HepG2 (cell line): ENCODE measurements around the gene WIZ. TPM values are rescaled to one million over a fixed set of nuclear protein-coding genes. Genes with fewer than 3 reads are reported as not detected.

Source experiments
- AGO1 ChIP-seq: fragments of 200-400 bp; formaldehyde crosslinking; IDR thresholded peaks from 2 replicates; pipeline ENCODE4 v1.6.1; 2017; ENCODE audit warnings: mild to moderate bottlenecking, low read depth, low read length, moderate library complexity; ENCODE audit not compliant: poor library complexity, severe bottlenecking
- ETV5 ChIP-seq: IDR thresholded peaks from 2 replicates; pipeline ENCODE4 v1.6.1; 2018; ENCODE audit warnings: missing biosample characterization, missing genetic modification reagents, inconsistent platforms, borderline replicate concordance
- FOXP1 ChIP-seq, 2 experiments: fragments of 450-650 bp in 1 of 2; IDR thresholded peaks; 2 replicates each; pipeline ENCODE4 v1.6.1; 2017 to 2018; ENCODE audit warnings: antibody characterized with exemption in 1 of 2
- HMGXB3 ChIP-seq: sonication (generic); formaldehyde crosslinking; IDR thresholded peaks from 2 replicates; pipeline ENCODE4 v1.4.0; 2020; ENCODE audit warnings: missing genetic modification reagents, borderline replicate concordance
- KDM2A ChIP-seq: sonication (generic); formaldehyde crosslinking; IDR thresholded peaks from 2 replicates; pipeline ENCODE4 v1.4.0; 2020; ENCODE audit warnings: low read depth, missing genetic modification reagents, borderline replicate concordance
- KLF11 ChIP-seq: IDR thresholded peaks from 2 replicates; pipeline ENCODE4 v1.6.1; 2016; ENCODE audit warnings: missing compliant biosample characterization
- MLXIP ChIP-seq: sonication (generic); formaldehyde crosslinking; IDR thresholded peaks from 2 replicates; pipeline ENCODE4 v1.9.0; 2021; ENCODE audit warnings: missing genetic modification reagents, borderline replicate concordance
- NFKB2 ChIP-seq: sonication (generic); formaldehyde crosslinking; IDR thresholded peaks from 2 replicates; pipeline ENCODE4 v1.4.0; 2020; ENCODE audit warnings: missing genetic modification reagents, borderline replicate concordance
- NR2C2 ChIP-seq: sonication (generic); formaldehyde crosslinking; IDR thresholded peaks from 2 replicates; pipeline ENCODE4 v1.4.0; 2020; ENCODE audit warnings: missing genetic modification reagents, mild to moderate bottlenecking, moderate library complexity, borderline replicate concordance
- PLRG1 ChIP-seq: fragments of 450-650 bp; conservative IDR thresholded peaks from 2 replicates; pipeline ENCODE4 v1.6.1; 2016
- TAF15 ChIP-seq: fragments of 200-400 bp; formaldehyde crosslinking; IDR thresholded peaks from one replicate; pipeline ENCODE4 v1.6.1; 2018; ENCODE audit warnings: mild to moderate bottlenecking, low read depth, low read length; ENCODE audit not compliant: poor library complexity, severe bottlenecking
- TFE3 ChIP-seq: IDR thresholded peaks from 2 replicates; pipeline ENCODE4 v1.6.1; 2016
- THRA ChIP-seq: sonication (generic); formaldehyde crosslinking; IDR thresholded peaks from 2 replicates; pipeline ENCODE4 v1.4.0; 2020; ENCODE audit warnings: missing genetic modification reagents, borderline replicate concordance
- ZMYM3 ChIP-seq: sonication (generic); formaldehyde crosslinking; IDR thresholded peaks from 2 replicates; pipeline ENCODE4 v1.5.1; 2020; ENCODE audit warnings: mild to moderate bottlenecking, missing genetic modification reagents
- ZNF432 ChIP-seq: sonication (generic); formaldehyde crosslinking; IDR thresholded peaks from 2 replicates; pipeline ENCODE4 v1.5.0; 2020; ENCODE audit warnings: missing genetic modification reagents, mild to moderate bottlenecking, borderline replicate concordance
- ZNF550 ChIP-seq: sonication (generic); formaldehyde crosslinking; IDR thresholded peaks from 2 replicates; pipeline ENCODE4 v1.4.0; 2020; ENCODE audit warnings: mild to moderate bottlenecking, missing genetic modification reagents, borderline replicate concordance
- ZNF589 ChIP-seq: sonication (generic); formaldehyde crosslinking; conservative IDR thresholded peaks from 2 replicates; pipeline ENCODE4 v1.8.0; 2022; ENCODE audit warnings: mild to moderate bottlenecking, moderate library complexity, missing genetic modification reagents
- ZNF605 ChIP-seq: sonication (generic); formaldehyde crosslinking; IDR thresholded peaks from 2 replicates; pipeline ENCODE4 v1.8.0; 2022; ENCODE audit warnings: mild to moderate bottlenecking, missing genetic modification reagents
- polyA plus RNA-seq, 8 experiments: library from polyadenylated mRNA; depleted of rRNA in 3 of 8; stranded (reverse) in 7 of 8; unstranded in 1 of 8; fragments of >200 nt; fragmentation: Illumina TruSeq in 4 of 8; extraction: Trizol in 4 of 8; gene quantifications; 2 replicates each; pipeline versions ENCODE4 v1.2.1 to v1.2.3, GENCODE V29; 2011 to 2016; ENCODE audit warnings: low read depth in 4 of 8, missing spikeins in 1 of 8, mixed read lengths in 1 of 8; ENCODE audit not compliant: insufficient read depth in 1 of 8
- total RNA-seq, 5 experiments: library from RNA; depleted of rRNA; stranded (reverse); fragments of >200 nt; fragmentation: Illumina TruSeq; extraction: Trizol; gene quantifications; 2 replicates each; pipeline ENCODE4 v1.2.3, GENCODE V29; 2016; ENCODE audit warnings: low read depth in 1 of 5

The WIZ gene
- total and polyA plus RNA-seq, 2 of the 13 experiments (the other 11 are each of a cell fraction or from before 2014, with no cell fraction given): 4.7 to 4.8 TPM

- TF ChIP-seq HMGXB3 (CRISPR knock-in tag) (no peak), FOXP1 (IDR thresholded peaks at IDR 0.05) (no peak), FOXP1 (CRISPR knock-in tag; IDR thresholded peaks at IDR 0.05) (peak; percentile 27; the same call in 1 of the 2 replicates), ZNF605 (CRISPR knock-in tag) (no peak), PLRG1 (no peak), NR2C2 (CRISPR knock-in tag) (peak; percentile 92), KDM2A (CRISPR knock-in tag) (no peak), KLF11 (CRISPR knock-in tag) (no peak), NFKB2 (CRISPR knock-in tag) (no peak), MLXIP (CRISPR knock-in tag) (no peak), ZMYM3 (CRISPR knock-in tag) (peak; percentile 39; the same call in 1 of the 2 replicates), AGO1 (no peak), THRA (CRISPR knock-in tag) (no peak), TAF15 (no peak), ZNF550 (CRISPR knock-in tag) (no peak), ZNF432 (CRISPR knock-in tag) (no peak), ZNF589 (CRISPR knock-in tag) (no peak), TFE3 (CRISPR knock-in tag) (no peak), ETV5 (CRISPR knock-in tag) (no peak)
Measured at GRCh38 chr19:15468675-15469512, 19.1 kb upstream of the WIZ start (continued).
